RWPE1 (cell line): ENCODE measurements around the gene DCST2.

Experiments
- CTCF ChIA-PET: fragments of 350-600 bp; sonication (Branson Sonifier 250); formaldehyde crosslinking; extraction: SDS; loops from one replicate; lab custom pipeline; 2021; lab: Yijun Ruan, JAX
- POLR2A ChIA-PET: fragments of 400-600 bp; formaldehyde crosslinking; extraction: SDS; loops from one replicate; lab custom pipeline; 2020; ENCODE audit warnings: antibody characterized with exemption; ENCODE audit not compliant: low non-redundant PET; lab: Yijun Ruan, JAX
- DNase-seq: peaks from one replicate; pipeline ENCODE4 v3.0.0; 2012; ENCODE audit warnings: low spot score
- H3K27ac ChIP-seq: fragments of 450-650 bp; 2 replicates; pipeline ENCODE4 v1.5.1; 2017
- CTCF ChIP-seq: fragments of 450-650 bp; conservative IDR thresholded peaks from 2 replicates; pipeline ENCODE4 v1.5.1; 2017; ENCODE audit warnings: low read depth, mild to moderate bottlenecking

Gene DCST2

GRCh38 chr1:155023627-155024026 lies 10.0 kb downstream of the DCST2 start:
- TF ChIP-seq CTCF, result no peak
- no peak for DNase-seq
- ChIA-PET CTCF (interaction anchor here (0.8 to 1.5 kb wide), 3 partner anchors 22 to 27 kb away, joined by 3 to 4 read pairs (median 4); no protein-coding TSS in a partner anchor), POLR2A (no interaction called here)
- peak overlapping the region; percentile 100 for H3K27ac ChIP-seq

GRCh38 chr1:155022927-155023236 lies 10.7 kb downstream of the DCST2 start:
- no peak for DNase-seq
- TF ChIP-seq CTCF, result no peak
- ChIA-PET POLR2A (no interaction called here), CTCF (interaction anchor here (0.6 to 1.7 kb wide), 5 partner anchors 21 to 610 kb away, joined by 3 to 5 read pairs (median 4); no protein-coding TSS in a partner anchor)
- peak overlapping the region; percentile 100 for H3K27ac ChIP-seq

GRCh38 chr1:155022136-155022926 lies 11.2 kb downstream of the DCST2 start:
- POLR2A ChIA-PET, result no interaction called here
- DNase-seq, result no peak
- CTCF ChIA-PET, result interaction anchor here (0.6 to 1.7 kb wide), 5 partner anchors 21 to 609 kb away, joined by 4 to 5 read pairs (median 4); no protein-coding TSS in a partner anchor
- H3K27ac ChIP-seq, result peak overlapping the region; percentile 100
- TF ChIP-seq CTCF, result no peak

GRCh38 chr1:155019377-155020245 lies 14.0 kb downstream of the DCST2 start:
- no peak for DNase-seq
- peak overlapping the region; percentile 100 for H3K27ac ChIP-seq
- CTCF ChIA-PET, result interaction anchor here (0.6 to 1.7 kb wide), 2 partner anchors 18 to 39 kb away, joined by 3 to 4 read pairs; no protein-coding TSS in a partner anchor
- TF ChIP-seq CTCF, result no peak
- POLR2A ChIA-PET, result no interaction called here

- POLR2A ChIA-PET, result no interaction called here
- H3K27ac ChIP-seq, result peak overlapping the region; percentile 100
- no peak for TF ChIP-seq CTCF
- CTCF ChIA-PET, result interaction anchor here (0.6 to 1.7 kb wide), 4 partner anchors 19 to 49 kb away, joined by 3 to 11 read pairs (median 4); partner anchors contain the start of gene CKS1B
- no peak for DNase-seq
Observed at GRCh38 chr1:155018617-155019348, 14.8 kb downstream of the DCST2 start.
